ENCODE measurements around the gene NT5DC4.

NT5DC4 gene

DNA sequence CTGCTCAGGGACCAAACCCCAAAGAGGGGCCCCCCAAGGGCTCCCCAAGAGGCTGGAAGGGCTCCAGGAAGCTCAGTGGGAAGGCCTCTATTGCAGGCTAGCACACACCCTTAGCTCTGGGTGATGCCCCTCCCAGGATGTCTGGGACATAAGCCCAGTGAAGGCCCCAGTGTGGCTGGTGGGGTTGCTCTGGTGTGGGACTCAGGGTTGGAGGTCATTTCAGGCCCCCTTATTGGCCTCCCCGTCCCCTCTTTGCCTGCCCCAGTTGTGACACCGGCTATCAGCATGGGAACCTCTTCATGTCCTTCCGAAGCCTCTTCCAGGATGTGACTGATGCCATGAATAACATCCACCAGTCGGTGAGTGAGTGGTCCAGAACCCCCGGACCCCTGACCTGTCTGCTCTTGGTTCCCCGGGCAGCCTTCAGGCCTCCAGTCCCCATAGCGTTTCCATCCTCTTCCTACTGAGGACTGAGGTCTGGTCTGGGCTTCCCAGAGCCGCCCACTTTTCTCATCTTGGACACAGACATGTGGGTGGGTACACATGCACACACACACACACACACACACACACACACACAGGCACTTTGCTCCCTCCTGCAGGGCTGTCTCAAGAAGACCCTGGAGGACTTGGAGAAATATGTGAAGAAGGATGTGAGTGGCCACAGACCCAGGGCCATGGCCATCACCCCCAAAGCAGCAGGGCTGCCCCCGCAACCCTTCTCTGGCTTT is 2.2 kb downstream of the NT5DC4 start:
- no peak for DNase-seq (ENCODE audit: low read depth in 2 of 2, low spot score in 1 of 2)

DNA sequence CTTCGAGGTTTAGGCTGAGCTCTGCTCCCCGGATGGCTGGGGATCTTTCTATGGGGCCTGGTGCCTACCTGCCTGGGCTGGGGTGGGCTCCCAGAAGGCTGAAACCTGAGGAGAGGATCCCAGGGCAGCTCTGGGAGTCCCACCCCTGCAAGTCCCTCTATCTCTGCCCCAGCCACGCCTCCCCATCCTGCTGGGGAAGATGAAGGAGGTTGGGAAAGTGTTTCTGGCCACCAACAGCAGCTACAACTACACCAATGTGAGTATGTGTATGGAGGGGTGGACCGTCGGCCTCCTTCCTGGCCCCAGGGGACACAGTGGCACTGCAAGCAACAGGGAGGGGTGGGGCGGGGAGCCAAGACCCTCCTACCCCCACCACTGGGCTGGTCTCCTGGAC is 2.7 kb downstream of the NT5DC4 start:
- no peak for DNase-seq (ENCODE audit: low read depth in 2 of 2, low spot score in 1 of 2)

DNA sequence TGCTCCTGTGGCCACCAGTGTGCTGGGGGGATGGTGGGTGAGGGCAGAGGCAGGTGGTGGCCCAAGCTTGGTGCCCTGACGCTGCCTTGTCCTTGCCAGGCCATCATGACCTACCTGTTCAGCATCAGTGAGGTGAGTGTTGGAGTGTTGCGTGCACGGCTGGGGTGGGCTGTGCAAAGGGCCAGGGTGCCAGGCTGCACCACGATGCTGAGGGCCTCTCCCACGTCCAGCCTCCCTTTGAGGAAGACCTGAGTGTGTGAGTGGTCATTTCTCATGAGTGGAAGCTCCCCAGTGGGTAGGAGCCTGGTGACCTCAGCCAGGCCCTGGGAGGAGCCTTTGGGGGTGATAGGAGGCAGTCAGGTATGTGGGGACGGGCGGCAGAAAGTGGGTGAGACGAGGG is 3.2 kb downstream of the NT5DC4 start:
- no peak for DNase-seq (ENCODE audit: low read depth in 2 of 2, low spot score in 1 of 2)

DNA sequence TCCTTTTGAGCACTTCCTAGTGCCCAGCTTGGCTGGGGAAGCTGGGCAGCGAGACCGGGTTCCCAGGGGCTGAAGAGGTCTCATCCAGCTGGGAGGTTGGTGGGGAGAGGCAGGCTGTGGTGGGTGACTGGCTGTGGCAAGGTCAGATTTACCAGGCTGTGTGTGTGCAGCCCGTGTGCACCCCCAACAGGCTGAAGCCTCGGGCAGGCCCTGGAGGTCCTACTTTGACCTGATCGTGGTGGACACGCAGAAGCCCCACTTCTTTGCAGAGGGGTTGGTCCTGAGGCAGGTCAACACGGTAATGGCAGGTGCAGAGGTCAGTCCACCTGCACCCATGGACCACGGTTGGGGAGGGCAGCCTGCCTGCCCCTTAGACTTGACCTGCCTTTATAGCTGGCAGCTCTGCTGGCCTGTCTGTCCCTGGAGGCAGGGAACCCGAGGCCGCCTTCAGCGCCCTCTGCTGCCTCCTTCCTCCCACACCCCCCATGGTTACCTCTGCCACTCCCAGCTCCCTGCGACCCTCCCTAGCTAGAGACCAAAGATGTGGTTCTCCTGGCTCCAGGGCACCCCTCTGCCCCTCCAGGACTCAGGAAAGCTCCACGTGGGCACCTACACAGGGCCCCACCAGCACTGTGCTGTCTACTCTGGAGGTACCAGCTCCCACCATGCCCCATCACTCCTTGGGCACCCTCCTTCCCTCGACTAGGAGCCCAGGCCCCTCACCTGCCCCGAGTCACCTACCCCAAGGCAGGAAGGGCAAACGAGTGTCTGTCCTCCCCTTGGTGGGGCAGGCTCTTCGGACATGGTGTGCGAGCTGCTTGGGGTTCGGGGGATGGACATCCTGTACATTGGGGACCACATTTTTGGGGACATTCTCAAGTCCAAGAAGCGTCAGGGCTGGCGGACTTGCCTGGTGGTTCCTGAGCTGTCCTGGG is 4.0 kb downstream of the NT5DC4 start:
- no peak for DNase-seq (ENCODE audit: low read depth in 2 of 2, low spot score in 1 of 2)

DNA sequence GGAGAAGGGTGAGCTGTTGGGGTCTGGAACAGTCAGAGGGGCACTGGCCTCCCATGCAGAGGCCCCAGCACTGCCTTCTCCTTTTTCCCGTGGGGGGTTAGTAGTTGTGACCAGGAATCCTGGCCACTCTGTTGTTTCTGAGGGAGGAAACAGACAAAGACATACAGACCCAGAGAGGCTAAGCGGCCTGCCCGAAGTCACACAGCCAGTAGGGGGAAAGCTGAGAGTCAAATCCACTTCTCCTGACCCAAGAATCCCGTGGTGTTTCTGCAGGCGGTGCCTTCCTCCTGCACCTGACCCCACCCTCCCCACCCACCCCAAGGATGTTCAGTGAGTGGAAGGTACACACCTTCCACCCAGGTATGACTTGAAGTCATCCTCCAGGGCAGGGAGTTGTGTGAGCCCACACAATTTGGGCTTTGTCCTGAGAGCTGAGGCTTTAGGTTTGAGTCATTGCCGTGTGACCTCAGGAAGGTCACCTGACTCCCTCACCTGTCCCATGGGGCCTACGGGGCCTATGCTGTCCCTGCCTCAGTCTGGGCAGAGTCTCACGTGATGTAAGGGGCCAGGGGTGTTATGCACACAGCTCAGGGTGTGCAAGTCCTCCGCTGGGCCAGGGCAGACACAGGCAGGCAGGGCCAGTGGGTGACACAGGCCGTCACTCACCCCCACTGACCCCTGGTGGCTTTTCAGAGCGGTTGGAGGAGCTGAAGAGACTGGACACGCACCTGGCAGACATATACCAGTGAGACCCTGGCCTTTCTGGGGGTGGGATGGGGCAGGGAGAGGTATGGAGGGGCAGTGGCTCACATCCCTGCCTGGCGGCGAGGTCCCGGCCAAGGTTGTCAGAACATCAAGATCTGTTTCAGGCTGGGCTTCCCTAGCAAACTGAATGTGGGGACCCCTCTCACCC is 5.0 kb downstream of the NT5DC4 start:
- no peak for DNase-seq (ENCODE audit: low read depth in 2 of 2, low spot score in 1 of 2)

DNA sequence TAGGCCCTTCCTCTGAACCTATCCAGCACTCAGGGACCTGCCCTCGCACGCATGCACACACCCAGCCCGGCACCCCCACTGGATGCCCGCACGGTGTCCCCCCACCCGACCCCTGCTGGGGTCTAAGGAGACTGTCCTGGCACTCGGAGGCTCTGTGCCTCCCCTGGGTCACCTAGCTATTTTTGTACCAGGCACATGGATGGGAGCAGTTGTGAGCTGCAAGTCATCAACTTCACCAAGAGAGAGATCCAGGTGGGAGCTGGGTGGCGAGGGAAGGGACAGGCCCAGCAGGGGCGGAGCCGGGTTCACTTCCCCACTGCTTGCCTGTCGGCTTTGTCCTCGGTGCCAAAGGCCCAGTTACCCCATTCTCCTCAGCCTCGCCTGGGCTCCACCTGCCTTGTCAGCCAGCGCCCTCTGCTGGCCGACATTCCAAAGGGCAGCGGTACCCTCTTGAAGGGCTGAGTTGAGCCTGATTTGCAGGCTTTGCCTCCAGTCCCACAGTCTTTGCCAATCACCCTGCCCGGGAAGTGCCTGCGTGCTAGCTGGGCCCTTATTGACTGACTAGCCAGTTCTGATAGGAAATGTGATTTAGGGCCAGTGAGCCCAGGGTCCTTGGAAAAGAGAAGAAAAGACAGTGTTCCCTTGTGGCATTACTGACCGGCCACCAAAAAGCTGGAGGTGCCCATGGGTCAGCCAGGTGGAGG is 5.8 kb downstream of the NT5DC4 start:
- peak; percentile 71 to 73 for DNase-seq (ENCODE audit: low read depth in 2 of 2, low spot score in 1 of 2)

DNA sequence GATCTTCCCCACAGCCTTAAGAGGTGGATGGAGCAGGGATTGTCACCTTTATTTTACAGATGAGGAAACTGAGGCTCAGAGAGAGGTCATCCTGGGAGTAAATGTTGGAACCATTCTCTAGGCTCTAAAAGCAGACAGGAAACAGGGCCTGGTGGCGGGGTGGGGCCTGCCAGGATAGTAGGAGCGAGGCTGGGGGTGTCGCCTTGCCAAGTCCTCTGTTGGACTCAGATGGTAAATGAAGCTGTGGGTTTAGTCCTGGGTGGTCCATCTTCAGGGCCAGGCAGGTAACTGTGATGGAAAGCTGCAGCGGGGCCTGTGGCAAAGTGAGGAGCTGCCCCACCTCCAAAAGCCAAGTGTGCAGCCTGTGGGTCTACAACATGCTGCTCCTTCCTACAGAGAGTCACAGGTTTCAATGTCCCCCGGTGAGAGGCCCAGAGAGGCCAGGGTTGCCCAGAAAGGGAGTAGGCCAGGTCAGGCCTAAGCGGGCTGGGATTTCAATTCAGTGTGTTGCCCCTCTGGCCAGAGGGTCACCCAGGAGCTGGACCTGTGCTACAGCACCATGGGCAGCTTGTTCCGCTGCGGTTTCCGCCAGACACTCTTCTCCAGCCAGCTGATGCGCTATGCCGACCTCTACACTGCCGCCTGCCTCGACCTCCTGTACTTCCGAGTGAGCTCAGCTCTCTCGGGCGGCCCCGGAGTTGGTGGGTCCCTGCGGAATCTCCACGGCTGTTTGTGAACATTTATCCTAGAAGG is 6.6 kb downstream of the NT5DC4 start:
- no peak for DNase-seq (ENCODE audit: low read depth in 2 of 2, low spot score in 1 of 2)

DNA sequence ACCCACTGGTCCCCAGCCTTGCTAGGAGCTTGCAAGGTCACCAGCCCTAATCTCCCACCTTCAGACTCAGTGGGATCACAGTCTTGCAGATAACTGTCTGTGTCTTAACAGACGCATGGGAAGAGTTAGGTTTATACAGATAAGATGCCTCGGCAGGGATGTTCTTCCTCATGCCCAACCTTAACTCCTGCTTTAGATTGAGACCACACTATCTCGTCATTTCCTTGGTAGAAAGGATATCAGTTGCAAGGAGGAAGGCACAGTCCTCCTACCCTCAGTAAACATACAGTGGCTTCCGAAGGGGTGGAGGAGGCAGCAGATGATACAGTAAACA is 7.2 kb downstream of the NT5DC4 start:
- no peak for DNase-seq (ENCODE audit: low read depth in 2 of 2, low spot score in 1 of 2)

DNA sequence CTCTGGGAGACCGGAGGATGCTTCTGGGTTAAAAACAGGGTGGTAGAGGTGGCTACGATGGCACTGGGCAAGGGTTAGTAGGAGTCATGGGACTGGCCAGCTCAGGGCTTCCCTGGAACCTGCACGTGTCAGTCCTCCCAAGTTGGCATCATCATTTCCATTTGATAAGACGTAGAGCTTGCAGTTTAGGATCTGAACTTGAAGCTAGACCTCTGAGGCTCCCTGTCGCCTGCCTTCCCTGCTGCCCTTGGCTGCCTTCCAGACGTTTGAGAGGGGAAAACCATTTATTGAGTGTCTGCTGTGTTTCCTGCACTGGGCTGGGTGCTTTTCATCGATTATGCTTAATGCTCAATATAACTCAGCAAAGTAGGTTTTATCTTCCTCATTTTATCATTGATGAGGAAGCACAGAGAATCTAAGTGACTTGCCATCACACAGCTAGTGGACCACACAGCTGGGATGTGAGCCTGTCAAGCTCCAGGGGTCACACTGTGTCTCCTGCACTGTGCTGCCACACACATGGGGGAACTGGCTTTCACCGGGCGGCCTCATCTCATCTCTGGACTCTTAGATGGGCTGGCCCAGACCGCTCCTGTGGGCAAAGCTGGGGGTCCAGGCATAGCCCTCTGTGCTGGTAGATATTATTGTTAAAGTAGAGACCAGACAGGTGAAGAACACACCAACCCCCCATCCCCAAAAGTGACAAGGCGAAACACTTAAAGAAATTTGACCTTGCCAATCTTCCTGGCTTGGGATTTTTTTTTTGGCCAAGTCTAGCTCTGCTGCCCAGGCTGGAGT is 7.8 kb downstream of the NT5DC4 start:
- DNase-seq (ENCODE audit: low read depth in 2 of 2, low spot score in 1 of 2): no peak

DNA sequence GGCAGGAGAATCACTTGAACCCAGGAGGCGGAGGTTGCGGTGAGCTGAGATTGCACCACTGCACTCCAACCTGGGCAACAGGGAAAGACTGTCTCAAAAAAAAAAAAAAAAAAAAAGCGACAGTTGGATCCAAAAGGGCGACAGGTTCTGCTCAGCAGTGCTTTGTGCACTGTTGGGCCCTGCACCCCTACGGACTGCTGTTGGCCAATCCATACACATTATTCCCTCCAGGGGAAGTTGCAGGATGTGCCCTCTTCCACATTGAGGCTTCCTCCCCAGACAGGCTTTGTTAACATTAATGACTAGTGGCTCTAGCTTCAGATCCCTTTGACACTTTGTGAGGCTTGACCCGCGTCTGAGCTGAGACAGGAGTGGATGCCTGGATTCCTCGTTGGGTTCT is 9.4 kb downstream of the NT5DC4 start:
- DNase-seq (ENCODE audit: low read depth in 2 of 2, low spot score in 1 of 2): no peak

DNA sequence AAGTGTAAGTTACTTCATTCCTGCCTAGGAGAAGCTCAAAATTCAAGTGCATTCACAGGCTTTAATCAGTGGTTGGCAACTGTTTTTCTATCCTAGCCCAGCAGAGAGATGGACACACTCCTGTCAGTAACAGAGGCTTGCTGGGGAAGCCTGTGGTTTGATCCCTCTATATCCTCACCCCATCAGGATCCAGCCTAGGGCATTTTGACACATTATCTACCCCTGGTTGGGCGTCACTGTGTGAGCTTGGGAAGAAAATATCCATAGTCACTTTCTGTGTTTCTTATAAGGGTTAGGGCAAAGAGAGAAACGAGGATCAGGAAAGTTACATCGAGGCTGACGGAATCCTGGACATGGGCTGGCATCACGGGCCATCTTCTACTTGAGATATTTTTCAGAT is 10.0 kb downstream of the NT5DC4 start:
- no peak for DNase-seq (ENCODE audit: low read depth in 2 of 2, low spot score in 1 of 2)

DNA sequence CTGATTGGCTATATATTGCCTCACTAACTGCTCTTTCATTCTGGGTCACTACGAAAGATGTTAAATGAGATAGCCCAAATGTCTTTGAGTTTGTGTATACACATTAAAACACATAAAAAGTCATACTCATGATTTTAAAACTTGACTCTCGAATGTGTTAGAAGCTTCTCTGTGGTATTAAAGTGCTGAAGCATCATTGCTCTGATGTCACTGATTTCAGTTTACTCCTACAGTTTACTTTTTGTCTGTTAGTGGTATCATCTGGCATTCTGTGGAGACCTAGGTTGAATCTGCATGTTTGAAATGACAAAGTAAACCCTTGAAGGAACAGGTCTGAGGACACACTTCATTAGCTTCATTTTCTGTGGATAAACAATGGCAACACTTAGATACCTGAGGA is 10.7 kb downstream of the NT5DC4 start:
- DNase-seq (ENCODE audit: low read depth in 2 of 2, low spot score in 1 of 2): no peak

DNA sequence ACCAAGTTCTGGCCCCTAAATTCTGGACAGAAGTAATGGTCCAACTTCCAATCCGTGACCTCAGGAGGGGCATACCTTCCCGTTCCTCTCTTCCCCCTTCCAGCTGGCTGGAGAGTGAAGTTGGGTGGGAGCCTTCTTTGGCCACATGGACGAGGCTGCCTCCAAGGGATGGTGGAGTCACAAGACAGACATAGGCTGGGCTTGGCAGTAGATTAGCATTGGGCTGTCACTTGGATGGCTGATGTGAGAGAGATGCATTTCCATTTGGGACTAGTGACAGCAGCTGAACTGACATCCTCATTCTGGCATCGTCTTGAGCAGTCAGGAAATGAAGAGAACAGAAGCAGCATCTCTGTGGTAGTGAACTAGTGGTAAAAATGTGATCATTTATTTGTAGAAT is 12.6 kb downstream of the NT5DC4 start:
- no peak for DNase-seq (ENCODE audit: low read depth in 2 of 2, low spot score in 1 of 2)

DNA sequence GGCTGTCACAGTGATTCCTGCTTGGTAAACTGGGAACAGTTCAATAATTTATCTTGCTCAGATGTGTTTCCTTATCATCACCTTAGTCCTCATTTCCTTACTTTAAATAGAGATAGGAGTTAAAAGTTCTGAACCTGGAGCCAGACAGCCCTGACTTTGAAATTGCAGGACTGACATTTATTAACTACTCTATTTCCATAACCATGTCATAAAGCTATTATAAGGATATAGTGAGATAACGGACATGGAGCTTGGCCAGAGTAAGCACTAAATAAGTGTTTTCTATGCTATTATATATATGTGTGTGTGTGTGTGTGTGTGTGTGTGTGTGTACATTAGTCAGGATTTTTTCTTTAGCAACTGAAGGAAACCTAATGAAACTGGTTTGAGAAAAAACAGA is 13.1 kb downstream of the NT5DC4 start:
- DNase-seq (ENCODE audit: low read depth in 2 of 2, low spot score in 1 of 2): no peak

DNA sequence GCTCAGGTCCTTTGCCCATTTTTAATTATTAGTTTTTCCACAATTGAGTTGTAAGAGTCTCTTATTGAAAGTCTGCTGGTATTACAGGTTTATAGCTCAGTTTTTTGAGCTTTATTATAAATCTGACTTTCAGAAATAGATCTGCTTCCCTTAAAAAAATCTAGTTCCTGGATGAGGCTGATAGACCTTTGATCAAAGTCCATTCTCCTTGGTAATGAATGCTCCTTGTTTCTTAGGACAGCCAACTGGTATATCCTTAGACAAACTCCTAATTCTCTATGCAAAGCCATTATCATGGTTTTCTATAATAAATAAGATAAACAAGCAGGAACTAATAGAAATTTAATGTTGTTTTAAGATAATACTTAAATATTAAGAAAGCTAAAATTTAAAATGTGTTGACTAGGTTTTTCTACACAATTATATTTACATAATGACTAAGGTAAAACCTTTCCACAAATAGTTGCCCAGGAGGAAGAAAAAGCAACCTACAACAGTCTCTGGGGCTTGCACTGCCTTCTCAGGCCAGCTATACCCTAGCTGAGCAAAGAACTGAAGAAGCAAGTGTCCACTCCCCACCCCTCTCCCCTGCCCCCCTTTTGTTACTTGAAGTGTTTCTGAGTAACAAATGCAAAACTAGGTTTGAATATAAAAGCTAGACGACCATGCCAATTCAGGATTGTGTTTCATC is 16.9 kb downstream of the NT5DC4 start:
- DNase-seq (ENCODE audit: low read depth in 2 of 2, low spot score in 1 of 2): no peak

DNA sequence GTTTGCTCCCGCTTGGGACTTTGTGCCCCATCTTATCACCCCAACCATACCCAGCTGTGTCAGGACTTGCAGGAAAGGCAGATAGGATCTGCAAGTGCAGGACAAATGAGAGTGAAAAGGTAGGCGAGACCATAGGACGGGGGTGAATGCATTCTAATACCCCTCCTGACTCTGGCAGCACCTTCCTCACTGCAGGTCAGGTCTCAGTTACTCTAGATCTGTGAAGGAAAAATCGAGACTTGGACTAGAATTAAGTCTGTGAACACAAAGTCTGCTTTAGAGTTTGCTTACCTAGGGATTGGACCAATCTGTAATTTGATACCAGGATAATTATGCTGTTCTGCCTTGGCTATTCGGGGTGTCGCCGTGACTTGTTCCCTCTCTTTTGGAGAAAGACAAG is 19.7 kb downstream of the NT5DC4 start:
- DNase-seq (ENCODE audit: low read depth in 2 of 2, low spot score in 1 of 2): no peak

DNA sequence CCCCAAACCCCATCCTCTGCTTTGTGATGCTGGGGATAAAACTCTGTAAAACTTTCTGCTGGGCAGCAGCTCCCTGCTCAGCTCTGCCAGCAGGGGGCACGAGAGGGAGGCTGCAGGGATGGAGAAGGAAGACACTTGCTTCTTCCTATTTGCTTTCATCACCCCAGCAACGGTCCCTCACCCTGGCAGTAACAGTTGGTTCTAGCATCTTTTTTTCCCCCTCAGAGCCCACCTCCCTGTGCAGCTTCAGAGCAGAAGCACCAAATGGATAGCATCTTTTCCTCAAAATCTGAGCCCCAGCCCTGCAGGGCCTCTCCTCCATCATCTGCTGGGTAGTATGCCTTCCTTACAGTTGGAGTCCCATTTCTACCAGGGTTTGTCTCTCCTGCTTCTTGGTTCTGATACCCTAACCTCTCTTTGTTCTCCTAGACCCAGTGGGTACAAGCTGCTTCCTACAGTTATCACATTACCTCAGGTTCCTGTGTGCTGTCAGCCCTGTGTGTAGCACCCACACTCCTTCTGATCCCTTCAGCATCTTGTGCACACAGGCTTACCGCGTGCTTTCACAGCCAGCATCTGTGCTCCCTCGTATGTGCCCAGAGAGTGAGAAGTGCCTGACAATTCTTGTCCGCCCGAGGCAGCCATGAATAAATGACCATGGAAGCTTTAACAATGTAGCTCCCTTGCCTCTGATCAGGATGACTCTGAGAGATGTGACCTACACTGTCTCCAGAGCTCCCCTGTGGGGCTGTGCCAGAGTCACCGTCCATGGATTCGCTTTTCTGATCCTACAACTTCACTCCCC is 29.1 kb downstream of the NT5DC4 start:
- peak; percentile 45 to 64 for DNase-seq (ENCODE audit: low read depth in 2 of 2, low spot score in 1 of 2)

DNA sequence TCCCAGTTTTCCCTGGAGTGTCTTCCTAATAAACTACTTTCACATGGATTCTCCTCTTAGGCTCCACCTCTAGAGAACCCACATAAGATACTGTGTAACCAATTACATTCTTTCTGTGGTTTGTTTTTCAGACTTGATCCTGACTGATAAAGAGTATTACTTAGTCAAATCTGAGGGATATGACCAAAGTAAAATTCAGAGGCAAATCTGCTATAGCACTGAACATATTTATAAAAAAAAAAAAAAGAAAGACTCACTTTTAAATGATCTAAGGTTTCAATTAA is 29.7 kb downstream of the NT5DC4 start:
- DNase-seq (ENCODE audit: low read depth in 2 of 2, low spot score in 1 of 2): no peak
